Choroid plexus epithelial cell (primary cell): Measurements from ENCODE around the gene TFR2.
"Not testable (repeated sequence)": the region's sequence is repeated elsewhere in the genome, so short reads cannot be mapped to it uniquely, and the experiment has no call there.

Experiments
- DNase-seq: peaks from one replicate; pipeline ENCODE4 v3.0.0-alpha.2; 2010; ENCODE audit warnings: low read depth
- H3K4me3 ChIP-seq: 2 replicates; pipeline ENCODE4 v1.5.1; 2011; ENCODE audit warnings: low read depth, mild to moderate bottlenecking, control low read depth, low read length, moderate library complexity
- CTCF ChIP-seq: conservative IDR thresholded peaks from 2 replicates; pipeline ENCODE4 v1.5.1; 2011; ENCODE audit warnings: low read depth, mild to moderate bottlenecking, control low read depth, inconsistent platforms, low read length, moderate library complexity

Gene TFR2

DNA sequence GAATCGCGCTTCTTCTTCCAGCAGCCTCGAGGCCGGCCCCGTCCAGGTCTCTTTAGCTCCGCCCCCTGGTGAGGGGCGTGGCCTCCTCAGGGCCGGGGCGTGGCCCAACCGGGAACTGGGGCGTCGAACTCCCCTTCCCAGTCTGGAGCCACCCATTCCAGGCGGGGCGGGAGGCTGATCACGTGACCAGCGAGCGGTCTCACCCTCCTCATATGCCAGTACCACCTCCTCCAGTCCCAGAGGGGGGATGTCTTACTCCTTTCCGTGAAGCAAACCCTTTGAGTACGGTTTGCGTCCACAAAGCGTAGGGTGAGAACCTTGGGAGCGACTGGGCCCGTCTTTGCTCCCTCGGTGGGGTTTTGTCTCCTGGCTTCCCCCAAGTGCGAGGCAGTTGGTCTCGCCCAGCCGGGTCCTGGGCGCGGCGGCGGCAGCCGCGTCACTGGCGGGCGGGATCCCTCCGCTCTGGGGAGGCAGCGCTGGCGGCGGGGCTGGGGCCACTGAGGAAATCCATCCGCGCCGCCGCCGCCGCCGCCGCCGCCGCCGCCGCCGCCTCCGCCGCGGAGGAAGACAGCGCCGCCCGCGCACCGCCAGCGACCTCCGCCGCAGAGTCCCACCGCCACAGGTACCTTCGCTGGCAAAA, 32.1 kb upstream of the TFR2 start, which contains the start of gene GNB2:
Gene GNB2 (plus strand): TSS at position 439 of the 640 bp plus-strand sequence. CDS start 2,526 bp downstream, outside the sequence.
- H3K4me3 ChIP-seq = peak within 1 kb of the TSS; percentile 91
- peak; percentile 100 for DNase-seq
- no peak for TF ChIP-seq CTCF

GRCh38 chr7:100671353-100672327, 30.3 kb upstream of the TFR2 start:
- no peak for DNase-seq

GRCh38 chr7:100670074-100670473, 28.7 kb upstream of the TFR2 start:
- DNase-seq = no peak
- H3K4me3 ChIP-seq = no peak overlapping the region
- TF ChIP-seq CTCF = no peak

More at GRCh38 chr7:100671353-100672327, 30.3 kb upstream of the TFR2 start:
- no peak for TF ChIP-seq CTCF
- H3K4me3 ChIP-seq = no peak overlapping the region

GRCh38 chr7:100669106-100669505, 27.8 kb upstream of the TFR2 start:
- DNase-seq, H3K4me3 ChIP-seq: not testable (repeated sequence)

DNA sequence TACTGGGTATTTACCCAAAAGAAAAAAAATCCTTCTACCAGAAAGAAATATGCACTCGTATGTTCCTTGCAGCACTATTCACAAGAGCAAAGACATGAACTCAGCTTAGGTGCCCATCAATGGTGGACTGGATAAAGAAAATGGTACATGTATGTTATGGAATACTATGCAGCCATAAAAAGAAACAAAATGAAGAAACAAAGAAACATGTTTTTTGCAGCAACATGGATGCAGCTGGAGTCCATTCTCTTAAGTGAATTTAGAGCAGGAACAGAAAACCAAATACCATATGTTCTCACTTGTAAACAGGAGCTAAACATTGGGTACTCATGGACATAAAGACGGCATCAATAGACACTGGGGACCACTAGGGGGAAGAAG, 26.7 kb upstream of the TFR2 start:
- H3K4me3 ChIP-seq = no peak overlapping the region
- TF ChIP-seq CTCF = no peak
- DNase-seq = no peak

GRCh38 chr7:100667331-100668068, 26.1 kb upstream of the TFR2 start:
- H3K4me3 ChIP-seq = no peak overlapping the region
- DNase-seq = no peak
- TF ChIP-seq CTCF = no peak

GRCh38 chr7:100665168-100665726, 23.9 kb upstream of the TFR2 start:
- DNase-seq = no peak
- no peak overlapping the region for H3K4me3 ChIP-seq
- no peak for TF ChIP-seq CTCF

DNA sequence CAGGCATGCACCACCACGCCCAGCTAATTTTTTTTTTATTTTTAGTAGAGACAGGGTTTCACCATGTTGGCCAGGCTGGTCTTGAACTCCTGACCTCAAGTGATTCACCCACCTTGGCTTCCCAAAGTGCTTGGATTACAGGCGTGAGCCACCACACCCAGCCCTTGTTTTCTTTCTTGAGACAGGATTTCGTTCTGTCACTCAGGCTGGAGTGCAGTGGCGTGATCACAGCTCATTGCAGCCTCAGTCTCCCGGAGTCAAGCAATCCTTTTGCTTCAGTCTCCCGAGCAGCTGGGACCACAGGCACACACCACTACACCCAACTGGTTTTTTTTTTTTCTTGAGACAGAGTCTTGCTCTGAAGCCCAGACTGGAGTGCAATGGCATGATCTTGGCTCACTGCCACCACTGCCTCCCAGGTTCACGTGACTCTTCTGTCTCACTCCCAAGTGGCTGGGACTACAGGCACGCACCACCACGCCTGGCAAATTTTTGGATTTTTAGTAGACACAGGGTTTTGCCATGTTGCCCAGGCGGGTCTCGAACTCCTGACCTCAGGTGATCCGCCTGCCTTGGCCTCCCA, 20.9 kb upstream of the TFR2 start:
- not testable (repeated sequence) for H3K4me3 ChIP-seq, DNase-seq
